Activated CD4-positive, alpha-beta T cell treated with anti-CD3 and anti-CD28 coated beads, Interleukin-2, Interleukin-6, amounts not matched to agents 100 ng/mL and 50 ng/mL, durations not matched to agents 16 hours and 8 hours (primary cell): Measurements from ENCODE around the gene PTCD3.

Experiments
- DNase-seq: peaks from one replicate; pipeline ENCODE4 v3.0.0-alpha.2; 2020

The PTCD3 gene

DNA sequence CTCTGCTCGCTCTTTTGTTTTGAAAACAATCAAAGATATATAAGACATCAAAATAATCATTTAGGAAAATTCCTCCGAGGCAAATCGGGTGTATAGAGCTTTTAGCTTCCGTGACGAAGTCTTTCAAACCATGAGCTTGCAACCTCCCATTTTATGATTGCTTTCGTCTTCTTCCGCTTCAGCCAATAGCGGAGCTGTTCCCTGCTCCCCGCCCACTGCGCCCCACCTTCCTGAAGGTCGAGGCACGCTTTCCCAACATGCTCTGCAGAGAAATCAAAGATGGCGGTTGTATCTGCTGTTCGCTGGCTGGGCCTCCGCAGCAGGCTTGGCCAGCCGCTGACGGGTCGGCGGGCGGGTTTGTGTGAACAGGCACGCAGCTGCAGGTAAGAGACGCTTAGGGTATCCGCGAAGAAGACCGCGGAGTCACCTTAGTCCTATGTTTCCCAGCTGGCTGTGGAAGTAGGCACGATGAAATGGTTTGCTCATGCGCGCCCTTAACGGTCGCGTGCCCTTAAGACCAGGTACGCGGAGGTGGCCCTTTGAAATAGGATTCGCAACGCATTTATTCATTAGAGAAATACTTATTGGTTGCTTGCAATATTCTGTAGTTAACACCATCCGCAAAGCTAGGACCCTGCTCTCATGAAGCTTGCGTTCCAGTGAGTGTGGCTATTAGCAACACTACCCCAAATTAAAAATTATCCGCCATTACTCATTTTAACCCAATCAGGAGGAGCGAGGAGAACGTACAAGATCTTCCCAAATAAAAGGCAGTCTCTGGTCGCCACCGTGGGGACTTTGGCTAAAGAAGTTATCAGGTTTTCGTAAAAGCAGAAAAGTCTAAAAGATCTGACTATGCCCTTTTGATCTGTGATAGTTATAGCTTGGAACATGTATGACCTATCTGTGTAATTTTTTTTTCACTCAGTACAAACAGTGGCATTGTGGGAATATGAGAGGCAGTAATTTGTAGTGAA lies at the start of gene PTCD3:
PTCD3 (plus strand) TSS at position 267 of the 977 bp plus-strand sequence; CDS start at position 280, 13 bp downstream.
- DNase-seq = peak; percentile 96

DNA sequence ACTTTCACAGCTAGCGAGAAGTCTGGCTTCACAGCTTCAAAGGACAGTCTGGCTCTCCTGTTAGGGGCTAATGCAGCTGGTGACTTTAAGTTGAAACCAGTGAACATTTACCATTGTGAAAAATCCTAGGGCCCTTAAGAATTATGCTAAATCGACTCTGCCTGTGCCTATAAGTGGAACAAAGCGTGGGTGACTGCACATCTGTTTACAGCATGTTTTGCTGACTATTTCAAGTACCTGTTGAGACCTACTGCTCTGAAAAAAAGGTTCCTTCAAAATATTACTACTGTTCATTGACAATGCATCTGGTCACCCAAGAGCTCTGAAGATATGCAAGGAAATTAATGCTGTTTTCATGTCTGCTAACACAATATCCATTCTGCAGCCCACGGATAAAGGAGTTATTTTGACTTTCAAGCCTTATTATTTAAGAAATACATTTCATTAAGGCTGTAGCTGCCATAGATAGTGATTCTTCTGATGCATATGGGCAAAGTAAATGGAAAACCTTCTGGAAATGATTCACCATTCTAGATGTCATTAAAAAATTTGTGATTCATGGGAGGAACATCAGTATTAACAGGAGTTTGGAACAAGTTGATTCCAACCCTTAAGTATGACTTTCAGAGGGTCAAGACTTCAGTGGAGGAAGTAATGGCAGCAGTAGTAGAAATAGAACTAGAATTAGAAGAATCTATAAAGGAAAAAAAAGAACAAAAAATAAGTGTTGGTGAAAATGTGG lies 49.3 kb upstream of the PTCD3 start:
- DNase-seq = no peak

DNA sequence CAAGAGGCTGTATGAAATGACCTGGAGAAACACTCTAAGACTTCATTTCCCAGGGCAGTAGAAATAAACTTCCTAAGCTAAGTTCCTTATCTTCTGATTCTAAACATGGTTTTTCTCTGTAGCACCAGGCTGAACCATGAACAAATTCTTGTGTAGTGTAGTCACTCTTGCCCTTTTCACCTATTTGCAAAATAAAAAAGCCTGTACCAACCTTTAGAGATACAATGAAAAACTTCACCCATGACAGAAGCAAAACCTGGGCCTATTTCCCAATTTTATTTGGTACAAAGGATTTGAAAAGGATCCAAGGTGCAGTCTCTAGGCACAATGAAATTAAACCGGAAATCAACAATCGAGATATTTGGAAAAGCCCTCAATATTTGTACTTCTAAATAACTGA lies 44.0 kb upstream of the PTCD3 start:
- no peak for DNase-seq

DNA sequence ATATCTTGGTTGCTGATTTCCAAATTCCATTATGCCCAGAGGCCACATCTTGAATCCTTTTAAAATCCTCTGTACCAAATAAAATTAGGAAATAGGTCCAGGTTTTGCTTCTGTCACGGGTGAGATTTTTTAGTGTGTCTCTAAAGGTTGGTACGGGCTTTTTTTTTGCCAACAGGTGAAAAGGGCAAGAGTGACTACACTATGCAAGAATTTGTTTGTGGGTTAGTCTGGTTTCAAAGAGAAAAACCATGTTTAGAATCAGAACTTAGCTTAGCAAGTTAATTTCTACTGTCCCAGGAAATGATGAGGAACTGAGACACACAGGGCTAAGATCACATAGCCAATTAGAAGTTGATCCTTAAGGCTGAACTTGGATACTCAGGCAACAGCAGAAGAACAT lies 42.0 kb upstream of the PTCD3 start:
- no peak for DNase-seq

DNA sequence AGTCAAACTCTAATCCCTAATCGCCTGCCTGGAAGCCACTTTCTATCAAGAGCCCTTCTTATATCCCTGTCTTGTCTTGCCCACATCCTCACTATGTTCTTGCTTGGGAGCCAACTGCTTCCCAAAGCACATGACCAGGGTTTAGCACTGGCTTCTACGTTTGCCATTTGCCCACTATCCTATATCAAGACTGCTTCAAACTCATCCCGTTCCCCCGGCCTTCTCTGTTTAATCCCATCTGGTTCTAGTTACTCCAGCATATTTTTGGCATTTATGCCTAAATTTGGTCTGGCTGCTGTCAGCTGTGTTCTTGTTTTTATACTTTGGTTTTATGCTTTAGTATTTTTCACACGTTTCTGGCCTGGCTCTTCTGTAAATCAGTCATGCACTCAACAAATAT lies 40.5 kb upstream of the PTCD3 start:
- no peak for DNase-seq

DNA sequence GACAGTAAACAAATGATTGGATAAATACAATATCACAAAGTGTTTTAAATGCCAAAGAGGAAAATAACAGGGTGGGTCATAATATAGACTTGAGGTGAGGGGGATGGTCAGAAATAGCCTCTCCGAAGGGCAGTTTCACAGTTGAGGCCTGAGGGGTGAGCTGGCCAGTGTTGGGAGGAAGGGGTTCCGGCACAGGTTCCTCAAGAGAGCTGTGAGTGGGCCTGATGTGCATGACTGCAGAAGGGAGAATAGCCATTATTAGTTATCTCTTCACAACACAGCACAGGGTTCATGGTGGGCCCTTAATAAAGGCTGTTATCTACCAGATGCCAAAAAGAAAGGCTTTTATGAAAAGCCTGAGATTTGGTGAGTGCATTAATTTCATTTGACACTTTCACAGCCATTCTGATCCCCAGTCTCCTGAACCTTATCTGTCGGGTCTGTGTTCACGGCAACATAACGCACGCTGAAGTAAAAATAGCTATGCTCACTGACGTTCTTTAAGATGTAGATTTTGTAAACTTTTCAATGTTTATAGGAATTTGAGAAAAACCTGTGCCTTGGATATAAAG lies 39.9 kb upstream of the PTCD3 start:
- no peak for DNase-seq

DNA sequence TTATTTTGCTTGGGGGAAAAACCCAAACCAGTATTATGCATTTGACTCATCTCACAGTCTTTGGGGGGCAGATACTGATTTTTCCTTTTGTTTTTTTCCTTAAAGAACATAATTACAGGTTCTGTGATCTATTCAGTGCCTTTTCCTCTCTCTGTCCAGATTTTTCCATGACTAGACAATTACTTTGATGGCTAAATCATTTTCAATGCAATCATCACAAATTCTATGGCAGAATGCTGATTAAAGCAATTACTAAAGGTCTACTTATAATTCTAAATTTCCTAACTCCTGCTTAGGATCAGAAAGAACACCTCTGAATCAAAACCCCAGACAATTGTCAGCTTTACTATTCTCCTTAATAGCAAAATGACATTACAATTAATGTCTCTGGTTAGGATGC lies 39.1 kb upstream of the PTCD3 start:
- no peak for DNase-seq

DNA sequence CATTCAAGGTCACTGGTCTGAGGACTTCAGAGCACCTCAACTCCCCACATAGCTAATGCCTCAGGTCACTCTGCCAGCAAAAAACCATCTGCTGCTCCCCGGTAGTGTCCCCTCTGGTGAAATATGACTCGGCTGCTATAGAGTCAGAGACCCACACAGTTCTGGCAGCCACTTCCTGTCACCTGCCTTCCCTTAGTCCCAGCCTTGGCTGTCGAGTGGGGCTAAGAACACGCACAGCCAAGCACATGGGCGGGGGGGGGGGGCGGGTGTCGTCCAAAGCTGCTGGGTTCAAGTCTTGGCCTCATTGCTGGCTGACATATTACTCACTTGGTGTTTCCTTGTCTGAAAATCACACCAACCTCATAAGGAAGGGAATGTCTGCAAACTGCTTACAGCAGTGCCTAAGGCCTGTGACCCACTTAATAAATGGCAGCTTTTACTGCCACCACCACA lies 37.9 kb upstream of the PTCD3 start:
- peak; percentile 60 for DNase-seq

DNA sequence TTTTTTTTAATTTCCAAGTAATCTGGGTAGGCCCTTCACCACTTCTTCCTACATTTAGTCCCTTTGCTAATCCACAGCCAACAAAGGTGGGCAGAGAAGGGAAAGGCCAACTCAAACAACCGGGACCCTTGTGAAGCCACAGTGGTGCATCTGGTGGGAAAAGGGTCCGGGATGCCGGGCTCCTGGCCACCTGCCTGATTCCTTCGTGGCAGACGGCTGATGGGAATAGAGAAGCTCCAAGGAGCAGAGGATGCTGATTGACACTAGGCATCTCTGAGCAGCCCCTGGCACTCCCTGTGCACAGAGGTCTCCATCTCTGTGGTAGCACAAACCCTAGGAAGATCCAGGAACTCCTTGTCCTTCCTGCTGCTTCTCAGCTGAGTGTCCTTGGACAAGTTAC lies 37.4 kb upstream of the PTCD3 start:
- DNase-seq = no peak

DNA sequence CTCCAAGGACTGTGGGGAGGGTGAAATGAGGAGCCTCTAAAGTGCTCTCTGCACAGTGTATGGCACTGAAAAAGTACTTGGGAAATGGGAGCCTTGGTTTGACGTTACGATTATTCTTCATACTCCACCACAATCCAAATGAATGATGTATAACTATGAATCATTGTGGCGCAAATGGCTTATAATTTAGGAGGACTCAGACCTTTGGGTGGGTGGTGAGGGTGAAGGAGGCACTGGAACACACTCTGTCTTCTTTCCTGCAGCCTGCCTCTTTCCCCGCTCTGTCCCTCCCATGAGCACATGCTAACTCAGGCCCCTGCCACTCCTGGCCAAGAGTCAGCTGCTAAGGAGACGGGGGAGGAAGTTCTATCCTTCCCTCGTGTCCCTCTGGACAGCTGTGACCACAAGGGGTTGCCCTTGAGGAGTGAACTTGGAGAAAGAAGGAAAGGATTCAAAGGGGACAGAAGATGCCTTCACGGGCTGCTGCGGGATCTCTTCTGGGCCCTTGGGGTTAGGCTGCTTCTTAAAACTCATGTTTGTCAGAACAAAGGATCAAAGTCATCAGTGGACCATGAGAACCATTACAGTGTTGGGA lies 36.8 kb upstream of the PTCD3 start:
- DNase-seq = no peak

DNA sequence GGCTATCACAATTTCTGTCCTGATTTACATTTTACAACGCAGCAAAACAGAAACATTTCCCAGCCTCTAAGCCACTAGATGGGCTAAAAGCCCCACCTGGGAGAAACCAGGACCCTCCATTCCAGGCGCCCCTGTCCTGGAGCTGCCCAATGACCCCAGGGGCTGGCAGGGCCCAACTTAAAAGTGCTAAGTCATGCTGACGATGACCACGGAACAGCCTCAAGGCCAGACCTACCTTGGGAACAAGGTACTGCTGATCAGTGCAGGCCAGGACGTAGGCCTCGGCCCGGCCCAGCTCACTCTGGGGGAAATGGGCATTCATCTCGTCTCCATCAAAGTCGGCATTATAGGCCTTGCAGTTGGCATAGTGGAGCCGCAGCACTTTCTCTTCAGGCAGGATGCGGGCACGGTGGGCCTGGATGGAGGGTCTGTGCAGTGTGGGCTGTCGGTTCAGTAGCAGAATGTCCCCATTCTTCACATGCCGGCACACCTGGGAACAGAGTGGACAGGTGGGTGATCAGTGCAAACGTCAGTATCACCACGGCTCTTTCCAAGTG lies 36.2 kb upstream of the PTCD3 start:
- no peak for DNase-seq

DNA sequence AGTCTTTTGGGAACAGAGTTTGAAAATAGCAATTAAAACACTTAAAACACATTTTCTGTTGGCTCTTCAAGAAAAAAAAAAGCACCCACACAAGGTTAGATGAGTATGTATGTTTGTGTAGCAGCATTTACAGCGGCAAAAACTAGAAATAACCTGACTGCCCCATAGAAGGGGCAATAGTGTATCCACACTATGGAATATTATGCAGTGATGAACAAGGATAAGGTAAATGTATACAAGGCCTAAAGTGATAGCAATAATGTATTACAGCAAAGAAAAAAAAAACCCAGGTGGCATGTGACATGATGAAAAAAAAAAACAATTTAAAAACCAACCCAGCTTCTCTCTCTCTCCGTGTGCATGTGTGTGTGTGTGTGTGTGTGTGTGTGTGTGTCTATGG lies 35.2 kb upstream of the PTCD3 start:
- no peak for DNase-seq

DNA sequence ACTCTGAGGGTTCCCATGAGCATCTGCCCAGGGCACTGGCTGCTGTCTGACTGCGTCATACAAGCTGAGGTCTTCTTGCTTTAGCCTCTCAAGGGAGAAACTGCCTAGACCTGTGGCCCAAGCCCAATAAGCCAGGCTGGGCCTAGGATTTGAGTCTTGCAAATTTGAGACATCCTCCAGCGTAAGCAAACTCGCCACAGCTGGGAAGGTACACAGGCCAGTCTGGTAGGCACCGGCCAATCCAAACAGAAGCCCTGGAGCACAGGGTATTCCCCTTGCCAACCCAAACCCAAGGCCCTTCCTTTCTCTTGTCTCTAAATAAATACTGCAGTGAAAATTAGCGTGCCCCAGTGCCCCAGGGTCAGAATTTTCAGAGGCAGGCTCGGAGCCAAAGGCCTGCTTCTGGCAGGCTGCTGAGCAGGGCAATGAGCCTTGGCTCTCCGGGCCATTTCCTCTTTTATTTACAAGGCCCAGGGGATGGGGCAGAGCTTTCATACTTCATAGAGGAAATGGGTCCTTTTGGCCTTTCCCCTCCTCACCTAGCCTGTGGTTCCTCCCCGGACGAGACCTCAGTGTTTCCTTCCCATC lies 33.7 kb upstream of the PTCD3 start:
- DNase-seq = no peak

DNA sequence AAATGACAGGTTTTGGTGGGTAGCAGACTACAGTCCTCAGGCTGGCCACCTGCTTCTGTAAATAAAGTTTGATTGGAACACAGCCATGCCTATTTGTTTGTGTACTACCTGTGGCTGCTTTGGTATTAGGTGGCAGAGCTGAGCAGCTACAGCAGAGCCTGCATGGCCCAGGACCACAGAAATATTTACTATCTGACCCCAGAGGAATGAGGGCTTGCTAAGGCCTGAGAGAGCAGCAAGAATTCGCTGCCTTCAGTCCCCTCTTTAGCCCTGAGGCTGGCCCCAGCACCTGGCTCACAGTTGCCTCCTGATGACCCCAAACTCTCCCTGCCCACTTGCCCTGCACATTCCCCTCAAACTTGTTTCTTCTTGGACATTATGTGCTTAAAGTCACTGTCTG lies 32.8 kb upstream of the PTCD3 start:
- no peak for DNase-seq

DNA sequence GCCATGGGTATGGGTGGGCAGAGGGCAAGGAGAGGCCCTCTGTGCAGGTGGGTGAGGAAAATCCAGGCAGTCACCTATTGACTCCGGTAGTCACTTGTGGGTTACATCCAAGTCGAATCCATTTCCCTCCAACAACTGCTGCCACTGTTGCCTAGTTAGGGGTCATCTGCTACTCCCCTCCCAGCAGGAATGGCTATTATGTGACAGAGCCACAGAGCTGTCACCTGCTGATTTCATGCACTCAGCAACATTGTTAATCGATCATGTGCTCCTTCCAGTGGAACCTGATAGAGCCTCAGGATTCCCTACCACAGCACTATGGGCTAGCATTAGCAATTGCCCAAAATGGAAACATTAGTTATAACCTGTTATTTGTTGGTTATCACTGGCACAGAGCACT lies 31.8 kb upstream of the PTCD3 start:
- no peak for DNase-seq

DNA sequence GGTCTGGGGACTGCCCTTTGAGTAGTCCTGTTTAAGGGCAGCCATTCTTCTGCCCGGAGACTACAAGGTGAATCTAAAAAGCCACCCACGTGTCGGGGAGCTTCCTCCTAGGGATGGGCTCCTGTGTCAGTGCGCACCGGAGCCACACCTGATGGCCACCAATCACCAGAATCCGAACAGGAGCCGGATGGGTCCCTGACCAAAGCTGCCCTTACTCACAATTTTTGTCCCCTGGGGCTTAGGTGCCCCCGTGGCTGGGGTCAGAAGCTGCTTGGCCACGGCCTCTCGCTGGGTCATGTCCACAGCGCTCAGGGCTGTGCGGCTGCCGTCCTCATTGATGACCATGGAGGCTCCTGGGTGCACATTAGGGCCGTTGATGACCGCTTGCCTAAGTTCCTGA lies 31.2 kb upstream of the PTCD3 start:
- no peak for DNase-seq

DNA sequence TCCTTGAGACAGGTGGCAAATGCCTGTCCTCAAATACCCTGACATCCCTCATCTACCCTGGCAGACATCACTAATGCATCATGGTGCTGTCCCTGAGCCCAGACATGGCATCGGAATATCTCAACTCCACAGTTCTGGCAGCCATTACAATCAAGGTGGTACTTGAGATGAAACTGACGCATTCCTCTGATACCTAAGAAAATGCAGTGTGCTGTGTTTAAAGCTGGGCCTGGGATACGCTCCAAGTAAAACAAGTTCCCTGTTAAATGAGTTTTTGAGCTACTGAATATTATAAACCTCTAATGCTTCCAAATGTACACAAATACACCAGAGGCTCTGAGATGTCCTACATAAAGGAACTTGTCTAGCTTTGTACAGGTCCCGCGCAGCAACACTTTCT lies 30.1 kb upstream of the PTCD3 start:
- DNase-seq = no peak

DNA sequence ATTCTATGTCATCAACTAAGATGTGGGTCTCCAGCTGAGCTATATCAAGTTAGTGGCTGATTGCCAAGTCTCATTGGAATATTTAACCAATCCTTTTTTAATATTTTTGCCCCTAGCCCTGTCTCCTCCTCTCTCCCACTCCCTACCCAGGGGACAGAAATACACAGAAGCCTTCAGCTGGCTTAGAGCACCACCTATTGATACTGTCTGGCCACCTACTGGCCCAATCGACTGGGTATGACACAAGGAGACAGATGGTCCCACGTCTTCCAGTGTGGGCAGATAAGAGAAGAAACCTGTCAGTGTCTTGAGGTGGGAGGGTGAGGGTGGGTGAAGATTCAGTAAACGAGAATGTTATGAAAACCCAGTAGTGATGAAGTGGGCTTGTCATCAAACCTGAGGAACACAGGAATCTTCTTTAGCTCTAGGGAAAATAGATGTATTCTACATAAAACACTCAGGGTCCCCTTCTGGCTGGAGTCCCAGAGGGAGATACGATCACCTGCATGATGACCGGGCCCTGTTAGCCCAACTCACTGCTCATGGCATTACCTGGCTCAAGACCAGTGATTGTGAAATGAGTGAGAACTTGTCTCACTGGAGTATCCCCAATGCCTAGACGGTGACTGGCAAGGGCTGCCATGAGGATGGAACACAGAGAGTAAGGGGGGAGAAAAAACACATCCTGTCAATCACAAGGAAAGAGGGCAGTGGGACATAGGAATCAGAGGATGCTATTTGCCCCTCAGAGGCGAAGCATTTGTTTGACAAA lies 27.1 kb upstream of the PTCD3 start:
- peak; percentile 21 for DNase-seq

DNA sequence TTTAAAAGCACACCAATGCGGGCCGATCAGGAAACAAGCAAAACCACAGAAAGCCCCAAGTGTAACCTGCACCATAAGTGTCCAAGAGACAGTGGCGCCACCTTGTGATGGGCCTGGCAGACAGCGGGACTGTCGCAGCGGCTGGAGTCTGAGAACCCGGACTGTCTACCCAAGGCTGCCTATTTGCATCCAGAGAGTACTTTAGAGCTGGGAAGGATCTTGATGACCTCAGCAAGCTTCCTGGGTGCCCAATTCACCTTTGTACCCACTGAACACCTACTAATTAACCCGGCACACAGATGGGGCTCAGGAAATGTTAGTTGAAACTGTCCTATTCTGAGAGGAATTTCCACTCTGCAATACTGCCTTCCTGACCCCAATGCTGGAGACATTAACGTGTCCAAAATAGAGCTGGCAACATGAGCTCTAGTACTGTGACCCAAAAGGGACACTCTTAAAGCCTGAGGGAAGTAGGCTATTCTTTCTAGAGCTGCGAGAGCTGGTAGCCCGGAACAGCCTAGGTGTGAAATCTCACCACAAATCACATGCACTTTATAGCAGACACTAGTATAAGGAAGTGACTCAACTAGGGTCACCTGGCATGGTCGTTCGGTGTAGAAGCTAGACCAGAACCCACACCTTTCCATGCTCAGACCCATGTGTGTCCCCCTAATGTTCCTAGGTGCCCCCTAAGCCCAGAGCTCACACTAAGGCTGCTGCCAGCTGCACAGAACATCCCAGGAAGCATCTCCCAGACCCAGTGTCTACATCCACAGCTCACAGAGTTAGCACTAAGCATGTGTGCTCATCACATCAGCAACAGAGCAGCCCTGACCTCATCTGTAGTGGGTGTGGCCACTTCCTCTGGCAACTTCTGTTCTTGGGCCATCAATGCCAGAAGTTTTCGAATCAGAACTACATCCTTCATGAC lies 25.8 kb upstream of the PTCD3 start:
- DNase-seq = peak; percentile 80

DNA sequence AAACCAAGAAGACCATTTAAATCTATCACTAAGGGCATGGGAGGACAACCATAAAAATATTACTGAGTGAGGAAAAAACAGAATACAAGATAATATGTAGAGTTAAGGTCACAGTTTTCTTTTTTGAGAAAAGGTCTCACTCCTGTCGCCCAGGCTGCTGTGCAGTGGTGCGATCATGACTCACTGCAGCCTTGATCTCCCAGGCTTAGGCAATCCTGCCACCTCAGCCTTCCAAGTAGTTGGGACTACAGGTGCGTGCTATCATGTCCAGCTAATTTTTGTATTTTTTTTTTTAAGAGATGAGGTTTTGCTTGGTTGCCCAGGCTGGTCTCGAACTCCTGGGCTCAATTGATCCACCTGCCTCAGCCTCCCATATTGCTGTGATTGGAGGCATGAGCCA lies 24.3 kb upstream of the PTCD3 start:
- DNase-seq = no peak

DNA sequence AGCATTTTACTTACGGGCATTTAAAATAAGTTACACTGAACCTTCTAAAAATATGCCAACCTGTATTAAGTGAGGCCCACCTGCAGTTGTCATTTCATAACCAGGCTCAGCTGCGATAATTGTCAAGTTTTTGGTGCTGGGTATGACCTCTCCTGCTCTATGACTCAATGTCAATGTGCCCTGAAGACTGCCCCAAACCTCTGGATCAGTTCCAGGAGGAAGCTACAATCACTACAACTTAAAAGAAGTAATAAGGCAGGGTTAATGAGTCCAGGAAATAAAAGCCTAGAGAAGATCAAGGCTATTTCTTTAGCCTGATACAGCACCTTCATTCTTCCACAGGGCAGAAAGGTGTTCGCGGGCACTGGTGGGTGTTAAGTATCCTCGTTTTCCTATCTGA lies 23.3 kb upstream of the PTCD3 start:
- no peak for DNase-seq
